Superior temporal gyrus (tissue), 1 donor: ENCODE data around the gene RNF208.
A peak's percentile ranks its signal among the peaks of the same experiment; 100 is the strongest.
"Not testable (repeated sequence)": the region's sequence is repeated elsewhere in the genome, so short reads cannot be mapped to it uniquely, and the experiment has no call there.

ENCODE experiments used
- DNase-seq: peaks from one replicate; pipeline ENCODE4 v3.0.0-alpha.2; 2016; ENCODE audit errors: extremely low spot score

The RNF208 gene

GRCh38 chr9:137253717-137254623 is 31.9 kb upstream of the RNF208 start:
- no peak for DNase-seq

GRCh38 chr9:137252555-137253506 is 30.8 kb upstream of the RNF208 start:
- no peak for DNase-seq

- DNase-seq, result no peak
Observed at GRCh38 chr9:137251490-137252268, 29.6 kb upstream of the RNF208 start.

GRCh38 chr9:137251194-137251461 is 29.1 kb upstream of the RNF208 start, which contains the start of gene STPG3:
TSS of gene STPG3 (plus strand) at chr9:137251286. CDS start at chr9:137251287, 1 bp downstream.
- no peak for DNase-seq

GRCh38 chr9:137250329-137251193 is 28.5 kb upstream of the RNF208 start:
- DNase-seq, result no peak

GRCh38 chr9:137247916-137248175 is 25.8 kb upstream of the RNF208 start:
- DNase-seq, result no peak

- no peak for DNase-seq
Observed at GRCh38 chr9:137247135-137247915, 25.3 kb upstream of the RNF208 start.

- no peak for DNase-seq
Observed at GRCh38 chr9:137245450-137246421, 23.7 kb upstream of the RNF208 start.

GRCh38 chr9:137244486-137245449 is 22.7 kb upstream of the RNF208 start:
- DNase-seq, result no peak

GRCh38 chr9:137243626-137244485 is 21.8 kb upstream of the RNF208 start:
- DNase-seq, result no peak

- DNase-seq, result not testable (repeated sequence)
Observed at GRCh38 chr9:137243266-137243625, 21.2 kb upstream of the RNF208 start.

- peak; percentile 10 for DNase-seq
Observed at GRCh38 chr9:137242269-137243203, 20.5 kb upstream of the RNF208 start.

- no peak for DNase-seq
Observed at GRCh38 chr9:137241490-137242268, 19.6 kb upstream of the RNF208 start.

- peak; percentile 100 for DNase-seq
Observed at GRCh38 chr9:137240841-137241489, 18.9 kb upstream of the RNF208 start, which contains the start of gene TUBB4B. TSS of gene TUBB4B (plus strand) at chr9:137241287. CDS start at chr9:137241361, 74 bp downstream.
